Pulmonary artery endothelial cell (primary cell): ENCODE data around the gene SYT6. TPM values are rescaled to one million over a fixed set of nuclear protein-coding genes. Genes with fewer than 3 reads are reported as not detected.

Experiments used
- DNase-seq: peaks from one replicate; pipeline ENCODE4 v3.0.0-alpha.2; 2011; ENCODE audit warnings: low read depth, low spot score
- total RNA-seq: library from RNA; depleted of rRNA; stranded (reverse); fragments of >200 nt; gene quantifications from 2 replicates; pipeline ENCODE4 v1.2.3, GENCODE V29; 2014

Gene SYT6
- total RNA-seq, 1 donor from 2014 or later, result not detected

- no peak for DNase-seq
Measured at GRCh38 chr1:114093624-114094362, 59.9 kb downstream of the SYT6 start.

GRCh38 chr1:114092186-114093062, 61.2 kb downstream of the SYT6 start:
- no peak for DNase-seq

GRCh38 chr1:114091711-114092110, 62.0 kb downstream of the SYT6 start:
- no peak for DNase-seq

GRCh38 chr1:114090738-114091505, 62.7 kb downstream of the SYT6 start:
- no peak for DNase-seq

- DNase-seq, result no peak
Measured at GRCh38 chr1:114089502-114090138, 64.0 kb downstream of the SYT6 start.

- no peak for DNase-seq
Measured at GRCh38 chr1:114088392-114089299, 65.0 kb downstream of the SYT6 start.

GRCh38 chr1:114087495-114087894, 66.2 kb downstream of the SYT6 start:
- DNase-seq, result no peak

- DNase-seq, result no peak
Measured at GRCh38 chr1:114086601-114087368, 66.9 kb downstream of the SYT6 start.

GRCh38 chr1:114082867-114083585, 70.6 kb downstream of the SYT6 start:
- no peak for DNase-seq

GRCh38 chr1:114082304-114082630, 71.4 kb downstream of the SYT6 start:
- no peak for DNase-seq

GRCh38 chr1:114081437-114082303, 72.0 kb downstream of the SYT6 start:
- DNase-seq, result no peak

- DNase-seq, result no peak
Measured at GRCh38 chr1:114080511-114081436, 72.9 kb downstream of the SYT6 start.

- DNase-seq, result no peak
Measured at GRCh38 chr1:114079596-114080190, 74.0 kb downstream of the SYT6 start.

- DNase-seq, result no peak
Measured at GRCh38 chr1:114078116-114078515, 75.6 kb downstream of the SYT6 start.

GRCh38 chr1:114077188-114077587, 76.5 kb downstream of the SYT6 start:
- no peak for DNase-seq

- no peak for DNase-seq
Measured at GRCh38 chr1:114076308-114076707, 77.4 kb downstream of the SYT6 start.
